Spinal cord (tissue), 10 donors: ENCODE measurements around the gene NFIX. TPM values are rescaled to one million over a fixed set of nuclear protein-coding genes. Genes with fewer than 3 reads are reported as not detected.
A peak's percentile ranks its signal among the peaks of the same experiment; 100 is the strongest.

ENCODE experiments used
- DNase-seq, 6 donors: peaks; one replicate each; pipeline versions ENCODE4 v3.0.0 to v3.0.0-alpha.2; 2013 to 2015; ENCODE audit warnings: low spot score in 6 of 6, low read depth in 4 of 6
- H3K27ac ChIP-seq: one replicate; pipeline ENCODE4 v1.5.1; 2013; ENCODE audit warnings: low read depth, low read length, control low read depth
- H3K27me3 ChIP-seq: one replicate; pipeline ENCODE4 v1.6.1; 2013; ENCODE audit warnings: low read length; ENCODE audit not compliant: control insufficient read depth, insufficient read depth
- H3K36me3 ChIP-seq: one replicate; pipeline ENCODE4 v1.6.1; 2013; ENCODE audit warnings: low read length; ENCODE audit not compliant: control insufficient read depth, insufficient read depth
- H3K4me1 ChIP-seq: one replicate; pipeline ENCODE4 v1.6.1; 2013; ENCODE audit warnings: low read length; ENCODE audit not compliant: control insufficient read depth, insufficient read depth
- H3K4me3 ChIP-seq: one replicate; pipeline ENCODE4 v1.5.1; 2013; ENCODE audit warnings: low read depth, low read length, control low read depth
- H3K9me3 ChIP-seq: one replicate; pipeline ENCODE4 v1.6.1; 2013; ENCODE audit warnings: low read length; ENCODE audit not compliant: control insufficient read depth, insufficient read depth
- WGBS: methylation state at CpG from one replicate; pipeline ENCODE4 v1.1.5; 2013; ENCODE audit warnings: missing lambda C conversion rate; ENCODE audit not compliant: insufficient coverage; 5-methylcytosine and 5-hydroxymethylcytosine counted together
- polyA plus RNA-seq, 2 donors: library from polyadenylated mRNA; unstranded; fragments of 120-200 nt; gene quantifications; one replicate each; pipeline ENCODE4 v1.2.1, GENCODE V29; 2013; ENCODE audit not compliant: insufficient read length in 2 of 2
- total RNA-seq, 2 donors: library from RNA; depleted of rRNA in 1 of 2; stranded (reverse); fragments of 120-200 nt in 1 of 2; fragments of >200 nt in 1 of 2; gene quantifications; one replicate each; pipeline versions ENCODE4 v1.2.3 to v1.2.4, GENCODE V29; 2013 to 2014
- donor health status: healthy.

NFIX gene
- total and polyA plus RNA-seq, 4 donors, result 53.3 to 198 (median 118) TPM

DNA sequence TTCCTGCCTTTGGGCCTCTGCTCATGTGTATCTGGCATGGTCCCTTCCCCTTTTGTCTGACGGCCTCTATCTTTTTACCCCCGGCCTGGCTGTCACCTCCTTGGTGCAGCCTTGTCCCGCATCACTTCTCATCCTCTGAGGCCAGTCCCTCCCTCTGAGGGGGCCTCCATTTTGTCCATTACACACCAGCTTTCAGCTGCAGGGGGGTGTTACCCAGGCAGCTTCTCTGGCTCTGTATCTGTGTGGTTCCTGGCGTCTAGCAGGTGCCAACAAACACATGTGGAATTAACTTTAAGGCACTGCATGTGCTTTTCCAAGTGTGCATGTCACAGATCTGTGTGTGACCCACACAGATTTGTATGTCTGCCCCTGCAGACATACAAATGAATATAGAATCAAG, 55.0 kb downstream of the NFIX start:
- DNase-seq, result no peak

GRCh38 chr19:13051557-13052165, 56.4 kb downstream of the NFIX start:
- H3K4me3 ChIP-seq, result no peak overlapping the region
- peak overlapping the region; percentile 98 for H3K27ac ChIP-seq

More for the DNA sequence above, 55.0 kb downstream of the NFIX start:
- Histone ChIP-seq H3K9me3 (no peaks in the 10 kb centered on the region), H3K4me3 (no peak overlapping the region), H3K4me1 (peaks cover 81% of the 10 kb centered on the region), H3K27ac (peak overlapping the region; percentile 2), H3K27me3 (peaks cover 6% of the 10 kb centered on the region), H3K36me3 (peaks cover 35% of the 10 kb centered on the region)
- WGBS, result 37% methylated on average over 4 of the region's 4 CpGs

GRCh38 chr19:13052447-13053175, 57.3 kb downstream of the NFIX start:
- Histone ChIP-seq H3K27ac (peak overlapping the region; percentile 98), H3K4me1 (peaks cover 88% of the 10 kb centered on the region), H3K9me3 (no peaks in the 10 kb centered on the region), H3K27me3 (peaks cover 6% of the 10 kb centered on the region), H3K4me3 (no peak overlapping the region), H3K36me3 (peaks cover 36% of the 10 kb centered on the region)
- 58% methylated on average over 7 of the region's 12 CpGs for WGBS
- DNase-seq, result no peak

More at GRCh38 chr19:13051557-13052165, 56.4 kb downstream of the NFIX start:
- Histone ChIP-seq H3K36me3 (peaks cover 31% of the 10 kb centered on the region), H3K4me1 (peaks cover 84% of the 10 kb centered on the region), H3K27me3 (peaks cover 6% of the 10 kb centered on the region), H3K9me3 (no peaks in the 10 kb centered on the region)
- WGBS, result 4% methylated on average over 23 of the region's 23 CpGs
- DNase-seq, result peak in 2 of 6 donors; percentile 78 to 82

- Histone ChIP-seq H3K27ac (peak overlapping the region; percentile 98), H3K36me3 (peaks cover 38% of the 10 kb centered on the region), H3K9me3 (no peaks in the 10 kb centered on the region), H3K4me3 (no peak overlapping the region), H3K4me1 (peaks cover 93% of the 10 kb centered on the region), H3K27me3 (peaks cover 6% of the 10 kb centered on the region)
- WGBS, result 71% methylated on average over 1 of the region's 3 CpGs
- no peak for DNase-seq
These were observed 58.0 kb downstream of the NFIX start for GRCh38 chr19:13053238-13053637.

GRCh38 chr19:13053761-13054625, 58.7 kb downstream of the NFIX start:
- H3K4me1 ChIP-seq, result peaks cover 97% of the 10 kb centered on the region
- H3K27ac ChIP-seq, result peak overlapping the region; percentile 98
- H3K36me3 ChIP-seq, result peaks cover 39% of the 10 kb centered on the region
- WGBS, result 27% methylated on average over 11 of the region's 17 CpGs
- H3K27me3 ChIP-seq, result peaks cover 6% of the 10 kb centered on the region
- peak in 2 of 6 donors; percentile 84 to 91 for DNase-seq
- no peak overlapping the region for H3K4me3 ChIP-seq
- no peaks in the 10 kb centered on the region for H3K9me3 ChIP-seq

- H3K27ac ChIP-seq, result peak overlapping the region; percentile 98
- H3K4me3 ChIP-seq, result no peak overlapping the region
- peaks cover 100% of the 10 kb centered on the region for H3K4me1 ChIP-seq
- H3K36me3 ChIP-seq, result peaks cover 42% of the 10 kb centered on the region
- 30% methylated on average over 7 of the region's 11 CpGs for WGBS
- H3K9me3 ChIP-seq, result no peaks in the 10 kb centered on the region
- DNase-seq, result no peak
- H3K27me3 ChIP-seq, result peaks cover 6% of the 10 kb centered on the region
These were observed 59.4 kb downstream of the NFIX start for GRCh38 chr19:13054626-13055212.

- Histone ChIP-seq H3K4me1 (peaks cover 100% of the 10 kb centered on the region), H3K36me3 (peaks cover 42% of the 10 kb centered on the region), H3K9me3 (no peaks in the 10 kb centered on the region), H3K4me3 (no peak overlapping the region), H3K27me3 (peaks cover 6% of the 10 kb centered on the region), H3K27ac (peak overlapping the region; percentile 98)
- 22% methylated on average over 16 of the region's 29 CpGs for WGBS
- peak in 2 of 6 donors; percentile 74 to 87 for DNase-seq
These were observed 60.2 kb downstream of the NFIX start for GRCh38 chr19:13055213-13056051.

DNA sequence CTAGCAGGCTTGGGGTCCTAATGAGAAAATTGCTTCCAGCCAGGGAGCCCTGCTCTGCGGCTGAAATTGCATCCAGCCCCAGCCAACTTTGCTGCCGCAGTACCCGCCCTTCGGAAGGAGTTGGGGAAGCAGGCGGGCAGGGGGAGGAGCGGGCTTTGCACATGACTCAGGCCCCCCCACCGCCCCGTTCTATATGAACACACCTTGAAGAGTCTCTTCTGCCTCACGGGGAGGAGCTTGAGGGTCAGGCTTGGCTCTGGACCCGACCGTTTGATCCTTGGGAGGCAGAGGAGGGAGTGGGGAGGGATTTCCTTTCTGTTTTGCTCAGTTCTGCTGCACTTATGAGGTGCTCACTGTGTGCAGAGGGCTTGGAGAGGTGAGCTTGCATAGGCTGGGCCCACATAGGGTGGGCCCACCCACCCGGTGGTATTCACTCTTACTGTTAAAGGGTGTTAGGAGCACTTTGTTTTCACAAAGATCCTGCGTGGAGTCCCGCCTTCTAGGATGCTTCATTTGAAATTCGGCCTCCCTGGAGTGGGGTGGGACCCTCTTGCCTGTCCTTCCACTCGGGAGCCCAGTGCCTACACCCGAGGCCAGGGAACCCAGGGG, 60.9 kb downstream of the NFIX start:
- H3K4me3 ChIP-seq, result no peak overlapping the region
- 34% methylated on average over 13 of the region's 17 CpGs for WGBS
- peaks cover 100% of the 10 kb centered on the region for H3K4me1 ChIP-seq
- H3K9me3 ChIP-seq, result no peaks in the 10 kb centered on the region
- DNase-seq, result no peak
- peak overlapping the region; percentile 98 for H3K27ac ChIP-seq
- no peaks in the 10 kb centered on the region for H3K27me3 ChIP-seq
- peaks cover 39% of the 10 kb centered on the region for H3K36me3 ChIP-seq
